Measurements from ENCODE around the gene DPRX.

DNA sequence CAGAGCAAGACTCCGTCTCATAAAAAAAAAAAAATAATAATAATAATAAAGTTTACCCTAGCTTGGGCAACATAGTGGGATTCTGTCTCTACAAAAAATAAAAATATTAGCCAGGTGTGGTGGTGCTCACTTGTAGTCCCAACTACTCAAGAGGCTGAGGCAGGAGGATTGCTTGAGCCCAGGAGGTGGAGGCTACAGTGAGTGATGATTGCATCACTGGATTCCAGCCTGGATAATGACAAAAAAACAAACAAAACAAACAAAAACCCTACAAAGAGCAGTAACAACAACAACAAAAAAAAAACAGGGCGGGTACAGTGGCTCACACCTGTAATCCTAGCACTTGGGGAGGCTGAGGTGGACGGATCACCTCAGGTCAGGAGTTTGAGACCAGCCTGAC is 48.6 kb upstream of the DPRX start:
- TF ChIP-seq, protein P1, sequence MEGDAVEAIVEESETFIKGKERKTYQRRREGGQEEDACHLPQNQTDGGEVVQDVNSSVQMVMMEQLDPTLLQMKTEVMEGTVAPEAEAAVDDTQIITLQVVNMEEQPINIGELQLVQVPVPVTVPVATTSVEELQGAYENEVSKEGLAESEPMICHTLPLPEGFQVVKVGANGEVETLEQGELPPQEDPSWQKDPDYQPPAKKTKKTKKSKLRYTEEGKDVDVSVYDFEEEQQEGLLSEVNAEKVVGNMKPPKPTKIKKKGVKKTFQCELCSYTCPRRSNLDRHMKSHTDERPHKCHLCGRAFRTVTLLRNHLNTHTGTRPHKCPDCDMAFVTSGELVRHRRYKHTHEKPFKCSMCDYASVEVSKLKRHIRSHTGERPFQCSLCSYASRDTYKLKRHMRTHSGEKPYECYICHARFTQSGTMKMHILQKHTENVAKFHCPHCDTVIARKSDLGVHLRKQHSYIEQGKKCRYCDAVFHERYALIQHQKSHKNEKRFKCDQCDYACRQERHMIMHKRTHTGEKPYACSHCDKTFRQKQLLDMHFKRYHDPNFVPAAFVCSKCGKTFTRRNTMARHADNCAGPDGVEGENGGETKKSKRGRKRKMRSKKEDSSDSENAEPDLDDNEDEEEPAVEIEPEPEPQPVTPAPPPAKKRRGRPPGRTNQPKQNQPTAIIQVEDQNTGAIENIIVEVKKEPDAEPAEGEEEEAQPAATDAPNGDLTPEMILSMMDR (IDR thresholded peaks at IDR 0.05): no peak
- no peak for TF ChIP-seq POLR2A (IDR thresholded peaks at IDR 0.05)
